H9 (cell line): ENCODE measurements around the gene SMIM23. TPM values are rescaled to one million over a fixed set of nuclear protein-coding genes. Genes with fewer than 3 reads are reported as not detected.

ENCODE experiments used
- DNase-seq: peaks from one replicate; pipeline ENCODE4 v3.0.0-alpha.2; 2017
- H2AFZ ChIP-seq: one replicate; pipeline ENCODE4 v1.6.1; 2013; ENCODE audit warnings: mild to moderate bottlenecking, low read length, control low read depth, moderate library complexity
- H2AK5ac ChIP-seq: 2 replicates; pipeline ENCODE4 v1.6.1; 2013; ENCODE audit warnings: low read length, control low read depth, mixed read lengths; ENCODE audit not compliant: insufficient read length
- H2BK120ac ChIP-seq: one replicate; pipeline ENCODE4 v1.6.1; 2013; ENCODE audit warnings: low read depth, mild to moderate bottlenecking, low read length, control low read depth, inconsistent platforms; ENCODE audit not compliant: poor library complexity, severe bottlenecking
- H2BK12ac ChIP-seq: 2 replicates; pipeline ENCODE4 v1.6.1; 2013; ENCODE audit warnings: low read length, control low read depth, mixed read lengths, low read depth; ENCODE audit not compliant: insufficient read length
- H2BK15ac ChIP-seq: 2 replicates; pipeline ENCODE4 v1.6.1; 2013; ENCODE audit warnings: low read depth, low read length, control low read depth
- H2BK20ac ChIP-seq: one replicate; pipeline ENCODE4 v1.6.1; 2013; ENCODE audit warnings: low read depth, mild to moderate bottlenecking, low read length, control low read depth, inconsistent platforms; ENCODE audit not compliant: poor library complexity, severe bottlenecking
- H2BK5ac ChIP-seq: 2 replicates; pipeline ENCODE4 v1.6.1; 2013; ENCODE audit warnings: low read length, control low read depth, mixed read lengths; ENCODE audit not compliant: insufficient read length
- H3K14ac ChIP-seq: 2 replicates; pipeline ENCODE4 v1.6.1; 2013; ENCODE audit warnings: low read length, control low read depth; ENCODE audit not compliant: insufficient read depth
- H3K18ac ChIP-seq: 2 replicates; pipeline ENCODE4 v1.6.1; 2013; ENCODE audit warnings: low read depth, mild to moderate bottlenecking, mixed read lengths, low read length, control low read depth; ENCODE audit not compliant: insufficient read length
- H3K23ac ChIP-seq: 2 replicates; pipeline ENCODE4 v1.6.1; 2013; ENCODE audit warnings: low read length, control low read depth, mixed read lengths, low read depth; ENCODE audit not compliant: insufficient read length
- H3K23me2 ChIP-seq: 2 replicates; pipeline ENCODE4 v1.6.1; 2013; ENCODE audit warnings: low read depth, mild to moderate bottlenecking, mixed read lengths, low read length, control low read depth; ENCODE audit not compliant: insufficient read length, poor library complexity, severe bottlenecking
- H3K27ac ChIP-seq: 2 replicates; pipeline ENCODE4 v1.5.1; 2013; ENCODE audit warnings: low read length, control low read depth, mixed read lengths, low read depth; ENCODE audit not compliant: insufficient read length
- H3K27me3 ChIP-seq: 2 replicates; pipeline ENCODE4 v1.6.1; 2013; ENCODE audit warnings: low read length, control low read depth, inconsistent platforms; ENCODE audit not compliant: insufficient read depth
- H3K4ac ChIP-seq: 2 replicates; pipeline ENCODE4 v1.6.1; 2013; ENCODE audit warnings: low read depth, mild to moderate bottlenecking, control low read depth, inconsistent platforms, low read length, moderate library complexity
- H3K4me1 ChIP-seq: 2 replicates; pipeline ENCODE4 v1.6.1; 2013; ENCODE audit warnings: low read length, control low read depth, inconsistent platforms; ENCODE audit not compliant: insufficient read depth
- H3K4me2 ChIP-seq: 2 replicates; pipeline ENCODE4 v1.6.1; 2013; ENCODE audit warnings: low read length, control low read depth, mixed read lengths; ENCODE audit not compliant: insufficient read length, insufficient read depth
- H3K56ac ChIP-seq: 2 replicates; pipeline ENCODE4 v1.6.1; 2013; ENCODE audit warnings: low read depth, mild to moderate bottlenecking, mixed read lengths, low read length, control low read depth; ENCODE audit not compliant: insufficient read length
- H3K79me1 ChIP-seq: 2 replicates; pipeline ENCODE4 v1.6.1; 2013; ENCODE audit warnings: low read depth, mild to moderate bottlenecking, moderate library complexity, low read length, control low read depth, inconsistent platforms; ENCODE audit not compliant: insufficient read depth, poor library complexity, severe bottlenecking
- H3K79me2 ChIP-seq: 2 replicates; pipeline ENCODE4 v1.6.1; 2013; ENCODE audit warnings: low read length, control low read depth, inconsistent platforms; ENCODE audit not compliant: insufficient read depth
- H3K9ac ChIP-seq: 2 replicates; pipeline ENCODE4 v1.6.1; 2013; ENCODE audit warnings: low read length, control low read depth, mixed read lengths; ENCODE audit not compliant: insufficient read length; ENCODE audit errors: extremely low read depth
- H3K9me3 ChIP-seq: one replicate; pipeline ENCODE4 v1.6.1; 2013; ENCODE audit warnings: low read depth, low read length, inconsistent platforms; ENCODE audit not compliant: control insufficient read depth
- H3T11ph ChIP-seq: one replicate; pipeline ENCODE4 v1.6.1; 2013; ENCODE audit warnings: mild to moderate bottlenecking, low read length, control low read depth, inconsistent platforms
- H4K20me1 ChIP-seq: one replicate; pipeline ENCODE4 v1.6.1; 2013; ENCODE audit not compliant: control insufficient read depth, insufficient read length, insufficient read depth
- H4K5ac ChIP-seq: 2 replicates; pipeline ENCODE4 v1.6.1; 2013; ENCODE audit warnings: low read depth, mild to moderate bottlenecking, mixed read lengths, low read length, control low read depth; ENCODE audit not compliant: insufficient read length
- H4K8ac ChIP-seq: replicated peaks from 2 replicates; pipeline ENCODE4 v1.6.1; 2013; ENCODE audit warnings: low read length, control low read depth, mixed read lengths, low read depth; ENCODE audit not compliant: insufficient read length
- H4K91ac ChIP-seq: 2 replicates; pipeline ENCODE4 v1.6.1; 2013; ENCODE audit warnings: low read depth, mild to moderate bottlenecking, moderate library complexity, mixed read lengths, low read length, control low read depth; ENCODE audit not compliant: insufficient read length
- H3K27ac Mint-ChIP-seq, 3 experiments: 2 replicates in 2 of 3; 3 replicates in 1 of 3; pipeline ENCODE4 v1.8.0; 2020 to 2021; ENCODE audit warnings: mixed read lengths in 3 of 3, mild to moderate bottlenecking in 1 of 3, moderate library complexity in 1 of 3
- H3K27me3 Mint-ChIP-seq: 2 replicates; pipeline ENCODE4 v1.8.0; 2021; ENCODE audit warnings: low read depth, mild to moderate bottlenecking, moderate library complexity, mixed read lengths
- H3K36me3 Mint-ChIP-seq, 3 experiments: 2 replicates in 2 of 3; 3 replicates in 1 of 3; pipeline ENCODE4 v1.8.0; 2020 to 2021; ENCODE audit warnings: low read depth in 3 of 3, mixed read lengths in 3 of 3; ENCODE audit not compliant: insufficient read depth in 1 of 3
- H3K4me1 Mint-ChIP-seq, 2 experiments: 2 replicates each; pipeline ENCODE4 v1.8.0; 2020; ENCODE audit warnings: mixed read lengths in 2 of 2
- H3K4me3 Mint-ChIP-seq, 2 experiments: 2 replicates in 1 of 2; 3 replicates in 1 of 2; pipeline ENCODE4 v1.8.0; 2020 to 2021; ENCODE audit warnings: mild to moderate bottlenecking in 2 of 2, mixed read lengths in 2 of 2, moderate library complexity in 1 of 2
- H3K9me3 Mint-ChIP-seq, 2 experiments: 2 replicates in 1 of 2; 3 replicates in 1 of 2; pipeline ENCODE4 v1.8.0; 2020; ENCODE audit warnings: mild to moderate bottlenecking in 2 of 2, mixed read lengths in 2 of 2, moderate library complexity in 1 of 2
- CTCF ChIP-seq: fragments of 200-600 bp; sonication (generic); conservative IDR thresholded peaks from 3 replicates; pipeline ENCODE4 v1.8.0; 2021; ENCODE audit warnings: antibody characterized with exemption, mild to moderate bottlenecking
- WGBS: extraction: QIAGEN DNeasy Blood & Tissue Kit; methylation state at CpG from one replicate; pipeline ENCODE4 v1.1.7; 2013; ENCODE audit warnings: missing lambda C conversion rate, low lambda C conversion rate, mixed read lengths; ENCODE audit not compliant: insufficient read length; ENCODE audit errors: extremely low coverage; 5-methylcytosine and 5-hydroxymethylcytosine counted together
- total RNA-seq: library from RNA; stranded (reverse); gene quantifications from 2 replicates; pipeline ENCODE4 v1.2.1, GENCODE V29; 2021

The SMIM23 gene
- total RNA-seq, 1 experiment from 2014 or later = not detected

GRCh38 chr5:171744882-171745281 is 40.7 kb upstream of the SMIM23 start:
- no peak overlapping the region for H2BK15ac ChIP-seq
- no peak for TF ChIP-seq CTCF
- no peaks in the 10 kb centered on the region for H3K4me1 ChIP-seq
- Mint-ChIP-seq H3K27ac (no peak overlapping the region), H3K9me3 (no peaks in the 10 kb centered on the region), H3K27me3 (peaks cover 39% of the 10 kb centered on the region), H3K4me3 (no peak overlapping the region), H3K36me3 (no peaks in the 10 kb centered on the region), H3K4me1 (peaks cover 5 to 6% of the 10 kb centered on the region in 2 experiments)
- H2BK12ac ChIP-seq = no peak overlapping the region
- no peaks in the 10 kb centered on the region for H3K27me3 ChIP-seq
- H4K20me1 ChIP-seq = no peaks in the 10 kb centered on the region
- no peak for DNase-seq
- H4K8ac ChIP-seq = no peak overlapping the region
- WGBS = no CpG with 5 or more reads among the region's 2 CpGs
- no peak overlapping the region for H4K5ac ChIP-seq
- no peak overlapping the region for H2BK120ac ChIP-seq
- no peaks in the 10 kb centered on the region for H3K79me1 ChIP-seq
- no peak overlapping the region for H3T11ph ChIP-seq
- H3K9me3 ChIP-seq = no peaks in the 10 kb centered on the region
- no peaks in the 10 kb centered on the region for H3K23me2 ChIP-seq
- H3K9ac ChIP-seq = no peak overlapping the region
- H3K18ac ChIP-seq = no peak overlapping the region
- H4K91ac ChIP-seq = no peak overlapping the region
- H2BK5ac ChIP-seq = no peak overlapping the region
- no peak overlapping the region for H3K4me2 ChIP-seq
- H3K79me2 ChIP-seq = no peaks in the 10 kb centered on the region
- H3K4ac ChIP-seq = no peak overlapping the region
- no peak overlapping the region for H3K14ac ChIP-seq
- no peak overlapping the region for H2AFZ ChIP-seq
- no peak overlapping the region for H3K23ac ChIP-seq
- no peak overlapping the region for H2AK5ac ChIP-seq
- no peak overlapping the region for H2BK20ac ChIP-seq
- no peak overlapping the region for H3K56ac ChIP-seq
- no peak overlapping the region for H3K27ac ChIP-seq
